Lung (tissue), 12 donors: ENCODE data around the gene NMBR. TPM values are rescaled to one million over a fixed set of nuclear protein-coding genes. Genes with fewer than 3 reads are reported as not detected.

ENCODE experiments used
- ATAC-seq: fragments of 200-7000 bp; cut with Tn5 transposase; one replicate; pipeline ENCODE4 v1.9.1; 2020; ENCODE audit warnings: moderate number of reproducible peaks; ENCODE audit not compliant: insufficient read depth, low FRiP score
- DNase-seq, 3 donors: peaks; one replicate each; pipeline ENCODE4 v3.0.0-alpha.2; 2013 to 2017
- H3K27ac ChIP-seq, 2 donors: one replicate each; pipeline ENCODE4 v1.5.1; 2013; ENCODE audit warnings: mild to moderate bottlenecking in 2 of 2, moderate library complexity in 2 of 2, control low read depth in 1 of 2, inconsistent platforms in 1 of 2, low read depth in 1 of 2, low read length in 1 of 2
- H3K27me3 ChIP-seq, 3 donors: one replicate each; pipeline ENCODE4 v1.5.1; 2013; ENCODE audit warnings: low read length in 2 of 3; ENCODE audit not compliant: control insufficient read depth in 3 of 3, insufficient read depth in 3 of 3
- H3K36me3 ChIP-seq, 4 donors: one replicate each; pipeline ENCODE4 v1.5.1; 2013; ENCODE audit warnings: low read length in 4 of 4, mild to moderate bottlenecking in 1 of 4, moderate library complexity in 1 of 4; ENCODE audit not compliant: control insufficient read depth in 4 of 4, insufficient read depth in 4 of 4
- H3K4me1 ChIP-seq, 5 donors: one replicate each; pipeline ENCODE4 v1.5.1; 2013; ENCODE audit warnings: low read length in 5 of 5, mild to moderate bottlenecking in 2 of 5, moderate library complexity in 1 of 5; ENCODE audit not compliant: control insufficient read depth in 5 of 5, insufficient read depth in 5 of 5
- H3K4me3 ChIP-seq: one replicate; pipeline ENCODE4 v1.5.1; 2013; ENCODE audit warnings: mild to moderate bottlenecking, control low read depth, moderate library complexity
- H3K9ac ChIP-seq, 2 donors: one replicate each; pipeline ENCODE4 v1.5.1; 2013; ENCODE audit warnings: low read length in 2 of 2, control low read depth in 1 of 2; ENCODE audit not compliant: insufficient read depth in 1 of 2
- H3K9me3 ChIP-seq, 4 donors: one replicate each; pipeline ENCODE4 v1.5.1; 2013; ENCODE audit warnings: low read length in 3 of 4, mild to moderate bottlenecking in 1 of 4, moderate library complexity in 1 of 4; ENCODE audit not compliant: control insufficient read depth in 4 of 4, insufficient read depth in 3 of 4
- WGBS, 2 donors: extraction: QIAGEN DNeasy Blood & Tissue Kit; methylation state at CpG; one replicate each; pipeline ENCODE4 v1.1.7; 2013; 5-methylcytosine and 5-hydroxymethylcytosine counted together
- polyA plus RNA-seq, 2 donors: library from polyadenylated mRNA; stranded (reverse); fragments of 200-250 nt; gene quantifications; one replicate each; pipeline ENCODE4 v1.2.1, GENCODE V29; 2013
- total RNA-seq, 2 donors: library from RNA; depleted of rRNA in 1 of 2; stranded (reverse); fragments of >200 nt in 1 of 2; gene quantifications; one replicate each; pipeline ENCODE4 v1.2.1, GENCODE V29; 2014 to 2021
- TF ChIP-seq, protein P1 (sequence below): IDR thresholded peaks from 2 replicates; pipeline ENCODE4 v1.5.1; 2012; ENCODE audit warnings: mild to moderate bottlenecking; ENCODE audit errors: control extremely low read depth, extremely low read depth
- donor health status: control.
- donor health status: control.
- donor health status: Bipolar disorder and iron deficiency.
- donor health status: healthy.
- donor health status: DM: yes; HTN: yes; CAD: no.

NMBR gene
- total and polyA plus RNA-seq, 4 donors: 0.05 to 0.23 (median 0.18) TPM; not detected in 1

- Histone ChIP-seq H3K27me3 (no peaks in the 10 kb centered on the region), H3K4me3 (no peak overlapping the region), H3K36me3 (peaks cover 0 to 5% (median under 1%) of the 10 kb centered on the region in 4 donors), H3K27ac (no peak overlapping the region), H3K4me1 (peaks cover 0 to 10% (median 6%) of the 10 kb centered on the region in 5 donors), H3K9ac (no peak overlapping the region), H3K9me3 (no peaks in the 10 kb centered on the region)
- no peak for DNase-seq
- TF ChIP-seq, protein P1, sequence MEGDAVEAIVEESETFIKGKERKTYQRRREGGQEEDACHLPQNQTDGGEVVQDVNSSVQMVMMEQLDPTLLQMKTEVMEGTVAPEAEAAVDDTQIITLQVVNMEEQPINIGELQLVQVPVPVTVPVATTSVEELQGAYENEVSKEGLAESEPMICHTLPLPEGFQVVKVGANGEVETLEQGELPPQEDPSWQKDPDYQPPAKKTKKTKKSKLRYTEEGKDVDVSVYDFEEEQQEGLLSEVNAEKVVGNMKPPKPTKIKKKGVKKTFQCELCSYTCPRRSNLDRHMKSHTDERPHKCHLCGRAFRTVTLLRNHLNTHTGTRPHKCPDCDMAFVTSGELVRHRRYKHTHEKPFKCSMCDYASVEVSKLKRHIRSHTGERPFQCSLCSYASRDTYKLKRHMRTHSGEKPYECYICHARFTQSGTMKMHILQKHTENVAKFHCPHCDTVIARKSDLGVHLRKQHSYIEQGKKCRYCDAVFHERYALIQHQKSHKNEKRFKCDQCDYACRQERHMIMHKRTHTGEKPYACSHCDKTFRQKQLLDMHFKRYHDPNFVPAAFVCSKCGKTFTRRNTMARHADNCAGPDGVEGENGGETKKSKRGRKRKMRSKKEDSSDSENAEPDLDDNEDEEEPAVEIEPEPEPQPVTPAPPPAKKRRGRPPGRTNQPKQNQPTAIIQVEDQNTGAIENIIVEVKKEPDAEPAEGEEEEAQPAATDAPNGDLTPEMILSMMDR: no peak
- ATAC-seq: no peak
- 43 to 75% methylated on average over 1 of the region's 1 CpG for WGBS, 2 donors
These were observed 38.7 kb upstream of the NMBR start for GRCh38 chr6:142185641-142186040.

DNA sequence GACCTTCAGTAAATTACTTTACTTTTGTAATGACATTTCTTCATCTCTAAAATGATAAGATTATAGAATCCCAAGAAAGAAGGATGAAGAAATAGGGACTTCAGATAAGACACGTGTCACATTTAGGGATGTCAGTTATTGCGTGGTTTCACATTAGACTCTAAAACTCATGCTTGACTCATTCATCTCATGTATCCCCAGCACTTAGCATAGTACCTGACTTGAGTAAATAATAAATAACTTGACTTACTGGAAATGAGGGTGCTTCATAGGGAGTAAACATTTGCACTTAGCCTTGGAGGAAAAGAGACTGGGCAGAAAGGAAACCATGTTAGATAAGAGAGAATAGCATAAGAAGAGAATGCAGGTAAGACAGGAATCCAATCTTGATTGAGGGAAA is 37.4 kb upstream of the NMBR start:
- Histone ChIP-seq H3K36me3 (peaks cover 0 to 5% (median 0%) of the 10 kb centered on the region in 4 donors), H3K27me3 (no peaks in the 10 kb centered on the region), H3K9me3 (no peaks in the 10 kb centered on the region), H3K27ac (no peak overlapping the region), H3K9ac (no peak overlapping the region), H3K4me3 (no peak overlapping the region), H3K4me1 (peaks cover 0 to 9% (median 6%) of the 10 kb centered on the region in 5 donors)
- ATAC-seq (peak; percentile 75), DNase-seq (no peak)
- 70 to 71% methylated on average over 2 of the region's 2 CpGs for WGBS, 2 donors
- TF ChIP-seq, protein P1: no peak

DNA sequence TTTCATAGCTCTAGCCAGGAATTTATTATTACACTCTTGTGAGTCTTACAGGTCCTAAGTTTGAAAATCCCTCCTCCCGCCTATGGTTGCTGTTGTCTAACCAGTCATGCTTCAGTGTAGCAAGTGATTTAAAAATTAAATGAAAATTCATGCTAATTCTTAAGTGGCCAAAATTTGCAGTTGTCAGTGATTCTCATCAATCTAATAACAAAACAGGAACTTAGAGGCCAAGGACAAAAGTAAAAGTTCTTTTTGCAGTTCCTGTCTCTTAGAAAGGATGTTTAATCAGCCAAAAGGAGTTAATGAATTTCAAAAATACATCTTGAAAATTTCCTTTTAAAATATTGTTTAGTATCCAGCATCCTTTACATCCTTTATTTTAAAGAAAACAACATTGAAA is 36.4 kb upstream of the NMBR start:
- Histone ChIP-seq H3K36me3 (peaks cover 0 to 5% (median 0%) of the 10 kb centered on the region in 4 donors), H3K27me3 (no peaks in the 10 kb centered on the region), H3K9me3 (peaks cover 0 to 2% (median 0%) of the 10 kb centered on the region in 4 donors), H3K9ac (no peak overlapping the region), H3K27ac (no peak overlapping the region), H3K4me1 (peaks cover 0 to 9% (median 5%) of the 10 kb centered on the region in 5 donors), H3K4me3 (no peak overlapping the region)
- TF ChIP-seq, protein P1: no peak
- WGBS, 2 donors: 92 to 97% methylated on average over 1 of the region's 1 CpG
- no peak for DNase-seq
- no peak for ATAC-seq

- Histone ChIP-seq H3K9ac (no peak overlapping the region), H3K27ac (no peak overlapping the region), H3K36me3 (peaks cover 0 to 18% (median 4%) of the 10 kb centered on the region in 4 donors), H3K27me3 (no peaks in the 10 kb centered on the region), H3K4me3 (no peak overlapping the region), H3K9me3 (peaks cover 0 to 8% (median 2%) of the 10 kb centered on the region in 4 donors), H3K4me1 (peaks cover 0 to 9% (median 0%) of the 10 kb centered on the region in 5 donors)
- TF ChIP-seq, protein P1: no peak
- DNase-seq (no peak), ATAC-seq (no peak)
These were observed 35.1 kb upstream of the NMBR start for GRCh38 chr6:142182004-142182403.
